Putamen (tissue), 1 donor: Measurements from ENCODE around the gene CCDC187.

Experiments
- DNase-seq: peaks from one replicate; pipeline ENCODE4 v3.0.0-alpha.2; 2016; ENCODE audit warnings: low spot score

The CCDC187 gene

DNA sequence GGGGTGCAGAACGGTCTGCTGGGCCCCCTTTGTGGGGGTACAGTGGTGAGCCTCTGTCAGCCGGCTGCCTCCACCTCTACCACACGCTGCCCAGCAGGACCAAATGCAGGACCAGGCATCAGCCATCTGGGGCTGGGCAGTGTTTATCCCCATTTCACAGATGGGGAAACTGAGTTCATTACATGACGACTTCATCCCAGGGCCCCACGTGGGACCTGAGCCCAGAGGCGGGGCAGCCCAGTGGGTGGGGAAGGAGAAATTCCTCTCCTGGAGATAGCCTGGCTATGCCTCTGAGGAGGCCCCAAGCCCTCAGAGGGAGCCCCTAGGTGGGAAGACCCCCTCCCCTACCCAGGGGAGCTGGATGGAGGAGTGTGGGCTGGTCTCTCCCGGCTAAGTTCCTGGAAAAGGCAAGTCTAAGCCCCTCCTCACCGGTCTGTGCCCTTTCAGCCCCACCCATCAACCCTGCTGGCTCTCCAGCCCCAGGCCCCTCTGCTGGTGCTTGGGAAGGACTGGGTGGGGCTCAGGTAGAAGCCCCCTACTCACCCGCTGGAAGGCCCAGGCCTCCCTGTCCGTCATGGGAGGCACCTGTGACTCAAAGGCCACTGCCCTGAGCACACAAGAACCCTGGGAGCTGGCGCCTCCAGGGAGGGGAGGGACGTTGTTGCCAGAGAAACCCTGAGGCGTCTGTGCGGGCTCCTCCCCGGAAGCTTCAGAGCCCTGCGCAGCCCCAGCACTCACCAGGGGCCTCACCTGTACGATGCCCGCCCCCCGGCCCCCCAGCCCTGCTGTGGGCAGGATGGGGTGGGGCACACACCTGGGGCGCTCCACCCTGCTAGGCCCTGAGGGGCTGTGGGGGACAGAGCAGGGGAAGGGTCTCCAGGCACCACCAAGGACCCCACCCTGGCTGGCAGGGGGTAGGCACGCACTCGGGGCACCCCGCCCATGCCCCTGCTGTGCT, 7.4 kb upstream of the CCDC187 start:
- DNase-seq, result no peak

DNA sequence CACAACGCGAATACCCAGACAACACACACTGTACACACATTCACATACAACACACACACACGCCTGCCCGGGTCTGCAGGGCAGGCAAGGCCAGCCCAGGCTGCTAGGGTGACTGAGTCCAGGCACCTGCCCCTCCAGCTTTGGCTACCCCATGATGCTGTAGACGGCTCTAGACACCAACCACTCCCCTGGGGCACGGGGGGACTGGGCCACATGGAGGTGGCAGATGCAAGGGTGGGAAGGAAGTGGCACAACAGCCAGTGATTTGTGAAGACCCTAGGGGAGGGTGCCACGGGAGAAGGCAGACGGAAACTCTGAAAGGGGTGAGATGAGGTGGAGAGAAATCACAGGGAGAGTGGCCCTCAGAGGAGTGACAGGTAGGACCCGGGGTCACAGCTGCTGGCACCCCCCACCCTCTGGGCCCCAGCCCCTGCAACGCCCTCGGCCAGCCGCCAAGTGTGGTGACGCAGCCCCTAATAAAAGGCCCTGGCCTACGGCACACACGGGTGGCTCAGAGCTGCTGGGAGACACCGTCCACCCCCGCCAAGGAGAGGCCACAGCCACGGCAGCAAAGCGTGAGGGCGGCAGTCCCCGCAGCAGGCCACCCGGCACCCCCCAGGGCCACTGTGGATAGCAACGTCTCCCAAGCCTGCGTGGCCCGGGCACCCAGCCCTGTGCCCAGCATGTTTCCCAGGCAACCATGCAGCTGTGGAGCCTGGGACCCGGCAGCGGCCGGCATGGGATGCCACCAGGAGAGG, 6.6 kb upstream of the CCDC187 start:
- DNase-seq, result no peak

DNA sequence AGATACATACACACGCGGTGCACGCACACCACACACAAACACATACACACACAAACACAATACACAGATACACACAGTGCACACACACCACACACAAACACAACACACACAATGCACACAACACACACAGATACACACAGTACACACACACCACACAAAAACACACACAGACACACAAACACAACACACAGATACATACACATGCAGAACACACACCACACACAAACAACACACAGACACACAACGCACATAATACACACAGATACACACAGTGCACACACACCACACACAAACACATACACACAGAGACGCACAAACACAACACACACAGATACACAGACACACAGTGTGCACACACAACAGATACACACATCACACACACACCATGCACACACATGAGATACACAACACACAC, 5.9 kb upstream of the CCDC187 start:
- no peak for DNase-seq

DNA sequence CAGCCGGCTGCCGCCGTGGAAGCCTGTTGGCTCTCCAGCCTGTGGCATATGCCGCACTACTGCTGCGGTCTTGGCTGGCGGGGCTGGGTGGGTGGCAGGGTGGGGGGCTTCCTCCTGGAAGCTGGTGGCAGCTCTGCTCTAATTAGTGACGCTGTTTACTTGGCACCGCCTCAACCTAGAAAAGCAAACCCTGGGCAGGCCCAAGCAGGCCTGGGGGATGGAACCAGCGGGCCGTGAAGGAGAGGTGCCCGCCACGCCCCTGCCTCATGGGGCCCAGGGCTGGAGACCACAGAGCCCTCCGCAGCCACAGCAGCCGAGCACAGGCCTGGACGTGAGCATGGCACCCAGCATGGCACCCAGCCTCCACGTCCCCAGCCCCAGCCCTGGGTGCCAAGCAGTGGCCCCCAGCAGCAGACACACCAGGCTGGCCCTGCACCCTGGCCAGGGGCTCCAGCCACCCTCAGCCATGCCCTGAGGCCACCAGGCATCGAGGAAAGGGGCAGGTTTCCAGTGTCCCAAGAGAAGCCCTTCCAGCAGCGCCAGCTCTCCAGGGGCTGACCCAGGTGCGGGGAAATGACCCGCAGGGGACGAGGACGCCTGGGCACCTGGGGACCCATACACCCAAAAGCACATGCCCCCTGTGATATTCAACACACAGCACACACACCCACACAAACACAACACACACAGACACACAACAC, 5.4 kb upstream of the CCDC187 start:
- no peak for DNase-seq

- no peak for DNase-seq
These were observed 4.8 kb upstream of the CCDC187 start for GRCh38 chr9:136308702-136309053.

DNA sequence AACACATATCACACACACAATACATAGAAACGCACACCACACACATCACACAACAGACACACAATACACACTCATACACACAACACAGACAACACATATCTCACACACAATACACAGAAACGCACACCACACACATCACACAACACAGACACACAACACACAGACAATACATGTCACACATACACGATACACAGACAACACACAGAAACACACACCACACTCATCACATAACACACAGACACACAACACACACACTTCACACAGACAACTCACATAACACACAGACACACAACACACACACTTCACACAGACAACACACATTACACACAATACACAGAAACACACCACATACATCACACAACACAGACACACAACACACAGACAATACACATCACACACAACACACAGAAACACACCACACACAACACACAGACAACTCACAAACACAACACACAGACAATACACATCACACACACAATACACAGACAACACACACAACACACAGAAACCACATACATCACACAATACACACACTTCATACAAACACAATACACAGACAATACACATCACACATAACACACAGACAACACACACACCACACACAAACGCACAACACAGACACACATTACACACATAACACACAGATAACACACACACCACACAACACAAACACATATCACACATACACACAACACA, 4.3 kb upstream of the CCDC187 start:
- DNase-seq, result no peak

- DNase-seq, result no peak
These were observed 3.4 kb upstream of the CCDC187 start for GRCh38 chr9:136307215-136307750.

GRCh38 chr9:136306211-136307208, 2.6 kb upstream of the CCDC187 start:
- no peak for DNase-seq

- DNase-seq, result no peak
These were observed 1.9 kb upstream of the CCDC187 start for GRCh38 chr9:136305804-136306203.

DNA sequence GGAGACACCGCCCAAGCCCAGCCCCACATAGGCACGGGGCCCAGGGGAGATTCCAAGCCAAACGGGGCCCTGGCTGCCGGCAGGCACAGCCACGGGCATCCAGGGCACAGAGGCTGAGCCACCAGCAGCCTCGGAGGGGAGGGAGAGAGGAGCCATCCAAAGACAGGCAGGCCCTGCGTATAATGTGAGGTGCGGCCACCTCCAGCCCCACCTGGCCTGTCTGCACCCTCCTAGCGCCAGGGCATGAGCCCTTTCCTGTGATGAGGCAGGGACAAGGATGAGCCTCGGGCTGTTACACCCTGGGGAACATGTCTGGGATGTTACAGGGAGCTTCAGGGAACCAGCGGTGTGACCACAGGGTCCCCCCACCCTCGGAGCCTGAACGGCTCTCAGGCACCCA, 1.1 kb upstream of the CCDC187 start:
- no peak for DNase-seq

- no peak for DNase-seq
These were observed 562 bp upstream of the CCDC187 start for GRCh38 chr9:136304456-136304855.

DNA sequence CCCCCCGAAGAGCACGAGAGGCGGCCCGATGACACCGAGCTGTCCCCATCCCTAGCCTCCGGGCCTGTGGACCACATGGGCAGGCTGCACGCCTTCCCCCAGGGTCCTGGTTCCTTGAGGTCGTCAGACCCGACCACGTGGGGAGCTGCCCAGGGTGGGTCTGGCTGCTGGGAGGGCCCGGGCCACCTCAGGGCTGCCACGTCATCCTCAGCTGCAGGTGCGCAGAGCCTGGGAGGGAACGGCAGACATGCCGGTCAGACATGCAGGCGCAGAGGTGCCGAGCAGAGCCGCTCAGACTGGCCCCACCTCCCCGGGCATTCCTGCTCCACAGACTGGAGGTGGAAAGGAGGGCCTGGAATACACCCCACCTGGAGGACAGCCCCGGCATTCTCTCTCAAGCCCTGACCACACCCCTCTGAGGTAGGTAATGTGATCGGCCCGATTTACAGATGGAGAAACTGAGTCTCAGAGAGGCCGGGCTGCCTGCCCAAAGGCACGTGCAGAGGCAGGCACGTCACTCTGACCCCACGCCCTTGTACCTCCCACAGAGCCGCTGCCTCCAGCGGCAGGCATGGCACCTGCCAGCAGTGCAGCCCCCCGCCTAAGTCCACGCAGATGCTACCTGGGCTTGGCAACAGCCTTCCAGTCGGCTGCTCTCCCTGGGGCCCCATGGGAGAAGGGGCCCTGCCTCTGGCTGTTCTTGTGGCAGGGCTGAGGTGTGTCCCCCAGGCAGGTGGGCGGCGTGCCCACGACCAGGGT, 649 bp downstream of the CCDC187 start:
- no peak for DNase-seq

DNA sequence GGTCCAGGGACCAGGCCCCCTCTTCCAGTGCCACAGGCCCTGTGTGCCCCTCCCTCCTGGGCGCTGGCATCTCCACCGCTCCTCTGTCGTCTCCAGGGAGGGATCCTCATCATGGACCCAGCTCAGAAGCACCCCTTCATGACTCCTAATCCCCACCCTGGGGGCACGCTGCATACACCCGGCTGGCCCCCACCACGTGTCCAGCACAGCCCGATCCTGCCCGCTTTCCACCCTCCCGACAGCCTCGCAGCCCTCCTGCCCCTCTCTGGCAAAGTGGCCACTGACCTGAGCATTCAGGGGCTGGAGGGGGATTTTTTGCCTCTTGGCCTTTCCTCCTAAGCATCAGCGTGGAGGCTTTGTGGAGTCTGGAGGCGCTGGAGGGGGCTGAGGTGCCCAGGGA, 1.4 kb downstream of the CCDC187 start:
- DNase-seq, result no peak

- DNase-seq, result no peak
These were observed 3.0 kb downstream of the CCDC187 start for GRCh38 chr9:136300866-136301265.

DNA sequence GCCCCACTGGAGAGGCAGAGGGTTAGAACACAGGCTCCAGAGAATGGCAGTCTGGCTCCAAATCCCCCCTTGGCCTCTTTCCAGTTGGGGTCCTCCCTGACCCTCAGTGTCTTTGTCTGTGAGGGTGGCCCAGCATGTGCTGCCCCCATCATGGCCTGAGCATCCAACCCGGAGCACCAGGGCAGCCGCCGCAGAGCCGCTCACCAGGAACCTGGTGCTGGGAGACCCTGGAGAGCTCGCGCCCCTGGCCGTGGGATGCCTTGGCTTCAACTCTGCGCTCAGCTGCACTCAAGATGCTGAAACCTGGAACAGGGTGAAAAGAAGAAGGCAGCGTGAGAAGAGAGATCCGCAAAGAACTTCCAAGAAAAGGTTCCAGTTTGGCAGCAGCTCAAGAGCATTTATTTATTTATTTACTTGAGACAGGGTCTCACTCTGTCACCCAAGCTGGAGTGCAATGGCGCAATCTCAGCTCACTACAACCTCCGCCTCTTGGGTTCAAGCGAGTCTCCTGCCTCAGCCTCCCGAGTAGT, 3.8 kb downstream of the CCDC187 start:
- DNase-seq, result no peak

GRCh38 chr9:136299541-136299940, 4.4 kb downstream of the CCDC187 start:
- DNase-seq, result no peak

DNA sequence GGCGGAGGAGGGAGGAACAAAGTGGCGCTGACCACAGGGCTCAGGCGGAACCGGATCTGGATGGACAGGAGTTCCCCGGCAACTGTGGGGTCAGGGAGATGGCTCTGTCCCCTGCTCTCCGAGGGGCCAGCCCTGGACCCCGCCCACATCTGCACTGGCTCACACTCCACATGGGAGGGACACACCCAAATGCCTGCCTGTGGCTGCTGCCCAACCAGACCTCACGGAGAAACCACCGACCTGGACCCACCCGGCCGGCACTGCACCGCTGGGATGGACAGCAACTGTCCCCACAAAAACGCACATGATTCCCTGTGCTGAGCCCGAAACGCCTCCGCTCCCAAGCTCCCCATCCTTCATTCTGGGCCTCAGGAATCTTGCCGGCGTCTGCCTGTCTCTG, 4.8 kb downstream of the CCDC187 start:
- no peak for DNase-seq

- DNase-seq, result no peak
These were observed 5.8 kb downstream of the CCDC187 start for GRCh38 chr9:136297766-136298735.
